Panc1 (cell line): ENCODE data around the gene EML6. TPM values are rescaled to one million over a fixed set of nuclear protein-coding genes. Genes with fewer than 3 reads are reported as not detected.

Experiments
- ATAC-seq: fragments of 200-7000 bp; cut with Tn5 transposase; 2 replicates; pipeline ENCODE4 v1.9.1; 2020; ENCODE audit warnings: mild to moderate bottlenecking, moderate library complexity
- BruUV-seq: library from RNA; stranded (reverse); fragments of 400-500 nt; replicated peaks from 2 replicates; lab custom pipeline; 2021; lab: Mats Ljungman, UMichigan
- CTCF ChIA-PET: fragments of 300-600 bp; sonication (Branson Sonifier 250); formaldehyde crosslinking; loops from one replicate; lab custom pipeline; 2022; ENCODE audit warnings: antibody characterized with exemption; lab: Charles Lee
- POLR2A ChIA-PET: fragments of 300-600 bp; sonication (Branson Sonifier 250); formaldehyde crosslinking; loops from one replicate; lab custom pipeline; 2022; ENCODE audit warnings: antibody characterized with exemption; lab: Charles Lee
- DNase-seq: peaks from one replicate; pipeline ENCODE4 v3.0.0-alpha.2; 2010; ENCODE audit warnings: low read depth, low spot score
- H3K27ac ChIP-seq: 2 replicates; pipeline ENCODE4 v1.5.1; 2011; ENCODE audit warnings: mild to moderate bottlenecking, low read length, inconsistent platforms
- H3K27me3 ChIP-seq: fragments of 200-500 bp; sonication (Bioruptor generic); 2 replicates; pipeline ENCODE4 v1.6.0; 2014; ENCODE audit warnings: low read length, inconsistent platforms; ENCODE audit not compliant: control insufficient read depth, insufficient read depth
- H3K36me3 ChIP-seq: fragments of 200-500 bp; sonication (Bioruptor generic); 2 replicates; pipeline ENCODE4 v1.5.1; 2014; ENCODE audit warnings: inconsistent platforms, mild to moderate bottlenecking, low read length, moderate library complexity; ENCODE audit not compliant: control insufficient read depth, insufficient read depth
- H3K4me1 ChIP-seq: 2 replicates; pipeline ENCODE4 v1.5.1; 2011; ENCODE audit warnings: inconsistent platforms, mild to moderate bottlenecking, low read length, moderate library complexity; ENCODE audit not compliant: control insufficient read depth, insufficient read depth
- H3K4me3 ChIP-seq, 2 experiments: 2 replicates each; pipeline ENCODE4 v1.5.1; 2011 to 2012; ENCODE audit warnings: low read depth in 2 of 2, low read length in 2 of 2, mild to moderate bottlenecking in 2 of 2, inconsistent platforms in 1 of 2, moderate library complexity in 1 of 2
- H3K9me3 ChIP-seq: fragments of 200-500 bp; sonication (Bioruptor generic); 2 replicates; pipeline ENCODE4 v1.5.1; 2014; ENCODE audit warnings: low read depth, mild to moderate bottlenecking, inconsistent platforms, low read length, moderate library complexity; ENCODE audit not compliant: control insufficient read depth, insufficient read depth
- CTCF ChIP-seq: fragments of 450-650 bp; IDR thresholded peaks from 2 replicates; pipeline ENCODE4 v1.5.1; 2017; ENCODE audit warnings: mild to moderate bottlenecking
- POLR2AphosphoS5 ChIP-seq: IDR thresholded peaks from 2 replicates; pipeline ENCODE4 v1.6.1; 2012; ENCODE audit warnings: mild to moderate bottlenecking, low read depth, low read length, moderate library complexity
- REST ChIP-seq, 2 experiments: IDR thresholded peaks; 2 replicates each; pipeline ENCODE4 v1.6.1; 2011 to 2012; ENCODE audit warnings: low read depth in 2 of 2, control low read depth in 1 of 2, low read length in 1 of 2, mild to moderate bottlenecking in 1 of 2, moderate library complexity in 1 of 2; ENCODE audit not compliant: insufficient read depth in 1 of 2
- SIN3A ChIP-seq: IDR thresholded peaks from 2 replicates; pipeline ENCODE4 v1.6.1; 2012; ENCODE audit warnings: low read depth, mild to moderate bottlenecking, low read length, moderate library complexity, borderline replicate concordance; ENCODE audit not compliant: insufficient read depth
- TCF7L2 ChIP-seq: IDR thresholded peaks from 2 replicates; pipeline ENCODE4 v1.6.1; 2011; ENCODE audit warnings: mild to moderate bottlenecking, low read depth, low read length, inconsistent platforms
- in situ Hi-C: cut with HindIII; loops from 2 replicates; pipeline ENCODE4 v1.10.0; 2016; ENCODE audit warnings: low sequenced_read_pairs, low pct_unique_long_range_greater_than_20kb
- intact Hi-C: fragments of 100-400 bp; cut with micrococcal nuclease; formaldehyde crosslinking; loops from one replicate; pipeline ENCODE4 v1.10.0; 2022; ENCODE audit not compliant: unreplicated experiment
- total RNA-seq: library from RNA; stranded (reverse); gene quantifications from one replicate; pipeline ENCODE4 v1.2.1, GENCODE V29; 2021; ENCODE audit not compliant: unreplicated experiment

The EML6 gene
- total RNA-seq, 1 experiment from 2014 or later, result 6.3 TPM

- BruUV-seq, result no TSS peak
- intact Hi-C loops (no loop called here), in situ Hi-C loops (no loop called here)
- no peak for DNase-seq
- ATAC-seq, result no peak
- Histone ChIP-seq H3K27me3 (no peaks in the 10 kb centered on the region), H3K9me3 (no peaks in the 10 kb centered on the region), H3K36me3 (no peaks in the 10 kb centered on the region), H3K4me1 (no peaks in the 10 kb centered on the region), H3K27ac (no peak overlapping the region), H3K4me3 (no peak overlapping the region)
- ChIA-PET POLR2A (no interaction called here), CTCF (no interaction called here)
- TF ChIP-seq CTCF, result no peak
- TF ChIP-seq SIN3A, result no peak
Measured at GRCh38 chr2:54787755-54788366, 64.4 kb downstream of the EML6 start.

GRCh38 chr2:54789878-54790277 is 66.4 kb downstream of the EML6 start:
- H3K4me3 ChIP-seq, result no peak overlapping the region
- TF ChIP-seq SIN3A (no peak), TCF7L2 (no peak), CTCF (no peak), POLR2AphosphoS5 (no peak), REST (IDR thresholded peaks at IDR 0.05; ENCODE audit: insufficient read depth in 1 of 2, low read depth in 2 of 2, low read length in 1 of 2) (no peak)
- BruUV-seq, result no TSS peak
- in situ Hi-C loops (no loop called here), intact Hi-C loops (no loop called here)
- no peaks in the 10 kb centered on the region for H3K9me3 ChIP-seq
- H3K36me3 ChIP-seq, result no peaks in the 10 kb centered on the region
- ChIA-PET CTCF (no interaction called here), POLR2A (no interaction called here)
- no peaks in the 10 kb centered on the region for H3K27me3 ChIP-seq
- no peaks in the 10 kb centered on the region for H3K4me1 ChIP-seq
- DNase-seq (no peak), ATAC-seq (no peak)
- no peak overlapping the region for H3K27ac ChIP-seq
